ENCODE data around the gene DNAJC19.
"Not testable (repeated sequence)": the region's sequence is repeated elsewhere in the genome, so short reads cannot be mapped to it uniquely, and the experiment has no call there.

The DNAJC19 gene

GRCh38 chr3:180989291-180990163, at the start of gene DNAJC19:
TSS of gene DNAJC19 (minus strand) at chr3:180989736. CDS start at chr3:180989602, 134 bp downstream.
- DNase-seq, result peak; percentile 62 to 96 (median 90)

GRCh38 chr3:181030948-181031347, 41.4 kb upstream of the DNAJC19 start:
- DNase-seq, result no peak

GRCh38 chr3:181025204-181025603, 35.7 kb upstream of the DNAJC19 start:
- no peak for DNase-seq

- DNase-seq, result no peak
Observed at GRCh38 chr3:181017690-181018089, 28.2 kb upstream of the DNAJC19 start.

- DNase-seq, result no peak
Observed at GRCh38 chr3:181009225-181009624, 19.7 kb upstream of the DNAJC19 start.

- no peak for DNase-seq
Observed at GRCh38 chr3:181008796-181009195, 19.3 kb upstream of the DNAJC19 start.

- DNase-seq, result no peak
Observed at GRCh38 chr3:181007262-181007661, 17.7 kb upstream of the DNAJC19 start.

GRCh38 chr3:181006541-181006940, 17.0 kb upstream of the DNAJC19 start:
- no peak for DNase-seq

- DNase-seq, result not testable (repeated sequence)
Observed at GRCh38 chr3:181003469-181003868, 13.9 kb upstream of the DNAJC19 start.

GRCh38 chr3:181002331-181002730, 12.8 kb upstream of the DNAJC19 start:
- not testable (repeated sequence) for DNase-seq

- no peak for DNase-seq
Observed at GRCh38 chr3:180996415-180996932, 6.9 kb upstream of the DNAJC19 start.

- DNase-seq, result no peak
Observed at GRCh38 chr3:180990505-180990904, 969 bp upstream of the DNAJC19 start.

GRCh38 chr3:180987344-180987743, 2.2 kb downstream of the DNAJC19 start:
- DNase-seq, result no peak

GRCh38 chr3:180986366-180986765, 3.2 kb downstream of the DNAJC19 start:
- DNase-seq, result not testable (repeated sequence)

GRCh38 chr3:180983136-180983535, 6.4 kb downstream of the DNAJC19 start:
- no peak for DNase-seq

- DNase-seq, result no peak
Observed at GRCh38 chr3:180981912-180982311, 7.6 kb downstream of the DNAJC19 start.

GRCh38 chr3:180980611-180981010, 8.9 kb downstream of the DNAJC19 start:
- no peak for DNase-seq

GRCh38 chr3:180979961-180980360, 9.6 kb downstream of the DNAJC19 start:
- DNase-seq, result no peak

- DNase-seq, result no peak
Observed at GRCh38 chr3:180977498-180977897, 12.0 kb downstream of the DNAJC19 start.

GRCh38 chr3:180974286-180974685, 15.2 kb downstream of the DNAJC19 start:
- no peak for DNase-seq

- no peak for DNase-seq
Observed at GRCh38 chr3:180973543-180973942, 16.0 kb downstream of the DNAJC19 start.

GRCh38 chr3:180970931-180971330, 18.6 kb downstream of the DNAJC19 start:
- no peak for DNase-seq

GRCh38 chr3:180962530-180962929, 27.0 kb downstream of the DNAJC19 start:
- DNase-seq, result no peak
